IMR-90 (cell line): Measurements from ENCODE around the gene HMGCR. TPM values are rescaled to one million over a fixed set of nuclear protein-coding genes. Genes with fewer than 3 reads are reported as not detected.

Source experiments
- ATAC-seq: fragments of 200-7000 bp; cut with Tn5 transposase; 2 replicates; pipeline ENCODE4 v1.9.1; 2020; ENCODE audit warnings: low read depth, mild to moderate bottlenecking, moderate library complexity
- BruUV-seq: library from RNA; stranded (reverse); fragments of 400-500 nt; replicated peaks from 2 replicates; lab custom pipeline; 2021; lab: Mats Ljungman, UMichigan
- CTCF ChIA-PET: fragments of 300-600 bp; formaldehyde crosslinking; extraction: SDS; loops from one replicate; lab custom pipeline; 2021; ENCODE audit warnings: antibody characterized with exemption; lab: Yijun Ruan, JAX
- POLR2A ChIA-PET: fragments of 300-600 bp; sonication (Branson Sonifier 250); formaldehyde crosslinking; loops from one replicate; lab custom pipeline; 2022; ENCODE audit warnings: antibody characterized with exemption; ENCODE audit not compliant: unreplicated experiment; lab: Charles Lee
- DNase-seq: peaks from one replicate; pipeline ENCODE4 v3.0.0; 2013
- H2AFZ ChIP-seq: replicated peaks from 2 replicates; pipeline ENCODE3; 2013; ENCODE audit warnings: low read length, mild to moderate bottlenecking; ENCODE audit not compliant: poor library complexity
- H2AK5ac ChIP-seq: 2 replicates; pipeline ENCODE4 v1.6.1; 2013; ENCODE audit warnings: low read depth, low read length, inconsistent platforms
- H2AK9ac ChIP-seq: replicated peaks from 2 replicates; pipeline ENCODE3; 2013; ENCODE audit warnings: mild to moderate bottlenecking, low read depth, low read length, moderate library complexity; ENCODE audit not compliant: poor library complexity
- H2BK120ac ChIP-seq: 2 replicates; pipeline ENCODE4 v1.6.1; 2013; ENCODE audit warnings: low read depth, low read length, inconsistent platforms
- H2BK15ac ChIP-seq: 3 replicates; pipeline ENCODE4 v1.6.1; 2013; ENCODE audit warnings: low read depth, low read length, inconsistent platforms
- H2BK20ac ChIP-seq: 2 replicates; pipeline ENCODE4 v1.6.1; 2013; ENCODE audit warnings: low read depth, mild to moderate bottlenecking, inconsistent platforms, low read length, moderate library complexity
- H2BK5ac ChIP-seq: 2 replicates; pipeline ENCODE4 v1.6.1; 2013; ENCODE audit warnings: mild to moderate bottlenecking, low read depth, low read length, inconsistent platforms; ENCODE audit not compliant: poor library complexity, severe bottlenecking
- H3K14ac ChIP-seq: replicated peaks from 2 replicates; pipeline ENCODE4 v1.6.1; 2013; ENCODE audit warnings: low read depth, low read length, inconsistent platforms
- H3K18ac ChIP-seq: 2 replicates; pipeline ENCODE4 v1.6.1; 2013; ENCODE audit warnings: low read depth, low read length, control low read depth
- H3K23ac ChIP-seq: 2 replicates; pipeline ENCODE4 v1.6.1; 2013; ENCODE audit warnings: low read depth, low read length, inconsistent platforms
- H3K27ac ChIP-seq: 2 replicates; pipeline ENCODE4 v1.5.1; 2013; ENCODE audit warnings: mild to moderate bottlenecking, control low read depth, low read length; ENCODE audit not compliant: insufficient read depth
- H3K27me3 ChIP-seq: 2 replicates; pipeline ENCODE4 v1.6.1; 2013; ENCODE audit warnings: low read length; ENCODE audit not compliant: control insufficient read depth, insufficient read depth
- H3K36me3 ChIP-seq: 2 replicates; pipeline ENCODE4 v1.6.1; 2013; ENCODE audit warnings: low read length, mixed read lengths; ENCODE audit not compliant: control insufficient read depth, insufficient read depth
- H3K4ac ChIP-seq: 2 replicates; pipeline ENCODE4 v1.6.1; 2013; ENCODE audit warnings: low read depth, low read length, inconsistent platforms
- H3K4me1 ChIP-seq: 2 replicates; pipeline ENCODE4 v1.6.1; 2013; ENCODE audit warnings: low read length, mixed read lengths; ENCODE audit not compliant: control insufficient read depth, insufficient read depth
- H3K4me2 ChIP-seq: 2 replicates; pipeline ENCODE4 v1.6.1; 2013; ENCODE audit warnings: low read depth, mild to moderate bottlenecking, control low read depth, low read length, moderate library complexity
- H3K4me3 ChIP-seq: 2 replicates; pipeline ENCODE4 v1.5.1; 2013; ENCODE audit warnings: low read depth, mild to moderate bottlenecking, control low read depth, low read length, moderate library complexity; ENCODE audit not compliant: insufficient read depth
- H3K56ac ChIP-seq: 2 replicates; pipeline ENCODE4 v1.6.1; 2013; ENCODE audit warnings: low read length, inconsistent platforms; ENCODE audit not compliant: insufficient read depth; ENCODE audit errors: extremely low read depth
- H3K79me1 ChIP-seq, 2 experiments: 2 replicates each; pipeline ENCODE4 v1.6.1; 2013; ENCODE audit warnings: low read length in 2 of 2, inconsistent platforms in 1 of 2, low read depth in 1 of 2
- H3K9ac ChIP-seq: 2 replicates; pipeline ENCODE4 v1.6.1; 2013; ENCODE audit warnings: low read depth, low read length, control low read depth
- H3K9me1 ChIP-seq: 2 replicates; pipeline ENCODE4 v1.6.1; 2013; ENCODE audit warnings: low read length, inconsistent platforms; ENCODE audit not compliant: insufficient read depth
- H3K9me3 ChIP-seq: 2 replicates; pipeline ENCODE4 v1.6.1; 2013; ENCODE audit warnings: low read length; ENCODE audit not compliant: control insufficient read depth, insufficient read depth
- H4K20me1 ChIP-seq: 2 replicates; pipeline ENCODE4 v1.6.1; 2013; ENCODE audit warnings: low read length, inconsistent platforms; ENCODE audit not compliant: insufficient read depth
- H4K5ac ChIP-seq: 2 replicates; pipeline ENCODE4 v1.6.1; 2013; ENCODE audit warnings: mild to moderate bottlenecking, low read depth, low read length, control low read depth
- H4K8ac ChIP-seq, 2 experiments: 2 replicates each; pipeline ENCODE4 v1.6.1; 2013; ENCODE audit warnings: low read depth in 2 of 2, low read length in 2 of 2, control low read depth in 1 of 2, inconsistent platforms in 1 of 2
- H4K91ac ChIP-seq: 2 replicates; pipeline ENCODE4 v1.6.1; 2013; ENCODE audit warnings: low read depth, low read length, inconsistent platforms; ENCODE audit not compliant: insufficient read depth
- BHLHE40 ChIP-seq: fragments of 150-350 bp; IDR thresholded peaks from 2 replicates; pipeline ENCODE4 v1.6.1; 2016; ENCODE audit warnings: mild to moderate bottlenecking, low read depth, low read length
- FOS ChIP-seq: fragments of 150-350 bp; IDR thresholded peaks from 2 replicates; pipeline ENCODE4 v1.6.1; 2016; ENCODE audit warnings: low read depth, low read length
- MXI1 ChIP-seq: IDR thresholded peaks from 2 replicates; pipeline ENCODE4 v1.6.1; 2012; ENCODE audit warnings: low read depth, mild to moderate bottlenecking, low read length, moderate library complexity, borderline replicate concordance
- RAD21 ChIP-seq: IDR thresholded peaks from 2 replicates; pipeline ENCODE4 v1.6.1; 2012; ENCODE audit warnings: low read length, improper control_type of control experiment
- RFX5 ChIP-seq: IDR thresholded peaks from 2 replicates; pipeline ENCODE4 v1.8.0; 2012; ENCODE audit warnings: low read depth, mild to moderate bottlenecking, low read length, moderate library complexity
- SMC3 ChIP-seq: fragments of 150-350 bp; IDR thresholded peaks from 2 replicates; pipeline ENCODE4 v1.6.1; 2016; ENCODE audit warnings: low read depth, mild to moderate bottlenecking, antibody characterized with exemption, low read length, moderate library complexity
- WGBS, 2 experiments: methylation state at CpG; one replicate each; pipeline versions ENCODE4 v1.1.5 to v1.1.7; 2013; ENCODE audit warnings: missing lambda C conversion rate in 2 of 2; ENCODE audit not compliant: insufficient read length in 1 of 2; ENCODE audit errors: extremely low coverage in 2 of 2; 5-methylcytosine and 5-hydroxymethylcytosine counted together
- dilution Hi-C: fragments of 300-500 bp; cut with HindIII; formaldehyde crosslinking; loops from one replicate; pipeline ENCODE4 v1.14.3; 2018; ENCODE audit warnings: low sequenced_read_pairs; ENCODE audit not compliant: unreplicated experiment
- in situ Hi-C: fragments of 300-500 bp; cut with MboI; formaldehyde crosslinking; loops from 3 replicates; pipeline ENCODE4 v1.14.3; 2019; ENCODE audit warnings: low sequenced_read_pairs, inconsistent platforms, mixed read lengths
- intact Hi-C: fragments of 100-400 bp; cut with micrococcal nuclease; formaldehyde crosslinking; loops from 2 replicates; pipeline ENCODE4 v1.10.0; 2022
- polyA plus RNA-seq, 3 experiments: library from polyadenylated mRNA; depleted of rRNA; stranded (reverse); fragments of >200 nt; gene quantifications; 2 replicates each; pipeline ENCODE4 v1.2.3, GENCODE V29; 2012; ENCODE audit warnings: low replicate concordance in 1 of 3
- total RNA-seq: library from RNA; depleted of rRNA; stranded (reverse); fragments of >200 nt; gene quantifications from 2 replicates; pipeline ENCODE4 v1.2.3, GENCODE V29; 2012
- TF ChIP-seq, protein P1 (sequence below): fragments of 150-350 bp; IDR thresholded peaks from 2 replicates; pipeline ENCODE4 v1.6.1; 2017; ENCODE audit warnings: mild to moderate bottlenecking, antibody characterized with exemption, low read length, low read depth

HMGCR gene
- total and polyA plus RNA-seq, 2 of the 4 experiments (the other 2 are of a cell fraction): 23.3 to 48.6 TPM

GRCh38 chr5:75365740-75366139 is 28.7 kb downstream of the HMGCR start:
- DNase-seq: peak; percentile 13
- BruUV-seq: no TSS peak
- H2AK5ac ChIP-seq: no peak overlapping the region
- no peaks in the 10 kb centered on the region; the same call in 1 of the 2 replicates for H3K9me1 ChIP-seq
- TF ChIP-seq RAD21: no peak
- no peak for TF ChIP-seq RFX5
- TF ChIP-seq FOS: no peak
- no peak for TF ChIP-seq MXI1
- no peak for TF ChIP-seq SMC3
- TF ChIP-seq, protein P1, sequence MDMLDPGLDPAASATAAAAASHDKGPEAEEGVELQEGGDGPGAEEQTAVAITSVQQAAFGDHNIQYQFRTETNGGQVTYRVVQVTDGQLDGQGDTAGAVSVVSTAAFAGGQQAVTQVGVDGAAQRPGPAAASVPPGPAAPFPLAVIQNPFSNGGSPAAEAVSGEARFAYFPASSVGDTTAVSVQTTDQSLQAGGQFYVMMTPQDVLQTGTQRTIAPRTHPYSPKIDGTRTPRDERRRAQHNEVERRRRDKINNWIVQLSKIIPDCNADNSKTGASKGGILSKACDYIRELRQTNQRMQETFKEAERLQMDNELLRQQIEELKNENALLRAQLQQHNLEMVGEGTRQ: no peak
- no peak for TF ChIP-seq BHLHE40
- H3K27ac ChIP-seq: no peak overlapping the region
- no peak overlapping the region; the same call in 1 of the 2 replicates for H3K23ac ChIP-seq
- no CpG with 5 or more reads among the region's 1 CpG for WGBS, 2 experiments
- H2BK5ac ChIP-seq: no peak overlapping the region
- no peak overlapping the region for H3K14ac ChIP-seq
- H3K4me1 ChIP-seq: peaks cover 5% of the 10 kb centered on the region
- H3K4me2 ChIP-seq: no peak overlapping the region
- CTCF ChIA-PET: interaction anchor here (1.0 kb wide), 1 partner anchor 47 kb away, joined by 3 read pairs; no protein-coding TSS in a partner anchor
- no peak overlapping the region for H4K5ac ChIP-seq
- in situ Hi-C loops: loop anchor here (25.0 kb wide), 1 partner anchor 603 kb away; the partner anchor contains the start of genes GFM2 and NSA2
- H2BK20ac ChIP-seq: no peak overlapping the region
- H2AFZ ChIP-seq: no peak overlapping the region
- no peaks in the 10 kb centered on the region for H3K9me3 ChIP-seq
- H3K27me3 ChIP-seq: no peaks in the 10 kb centered on the region
- POLR2A ChIA-PET: no interaction called here
- H3K56ac ChIP-seq: no peak overlapping the region
- no peak overlapping the region for H3K4me3 ChIP-seq
- dilution Hi-C loops: no loop called here
- no peak for ATAC-seq
- no peaks in the 10 kb centered on the region for H4K20me1 ChIP-seq
- no peak overlapping the region for H2AK9ac ChIP-seq
- peaks cover 4% of the 10 kb centered on the region; the same call in 1 of the 2 replicates for H3K36me3 ChIP-seq
- no peak overlapping the region for H4K91ac ChIP-seq
- H3K79me1 ChIP-seq: no peaks in the 10 kb centered on the region
- intact Hi-C loops: loop anchor here (10.0 kb wide), 1 partner anchor 319 kb away; no protein-coding TSS in a partner anchor
- H4K8ac ChIP-seq: no peak overlapping the region
- no peak overlapping the region for H2BK15ac ChIP-seq
- H3K9ac ChIP-seq: no peak overlapping the region
- no peak overlapping the region for H3K18ac ChIP-seq
- no peak overlapping the region for H3K4ac ChIP-seq
- H2BK120ac ChIP-seq: no peak overlapping the region
